ENCODE results near the gene TPBGL.

The TPBGL gene

DNA sequence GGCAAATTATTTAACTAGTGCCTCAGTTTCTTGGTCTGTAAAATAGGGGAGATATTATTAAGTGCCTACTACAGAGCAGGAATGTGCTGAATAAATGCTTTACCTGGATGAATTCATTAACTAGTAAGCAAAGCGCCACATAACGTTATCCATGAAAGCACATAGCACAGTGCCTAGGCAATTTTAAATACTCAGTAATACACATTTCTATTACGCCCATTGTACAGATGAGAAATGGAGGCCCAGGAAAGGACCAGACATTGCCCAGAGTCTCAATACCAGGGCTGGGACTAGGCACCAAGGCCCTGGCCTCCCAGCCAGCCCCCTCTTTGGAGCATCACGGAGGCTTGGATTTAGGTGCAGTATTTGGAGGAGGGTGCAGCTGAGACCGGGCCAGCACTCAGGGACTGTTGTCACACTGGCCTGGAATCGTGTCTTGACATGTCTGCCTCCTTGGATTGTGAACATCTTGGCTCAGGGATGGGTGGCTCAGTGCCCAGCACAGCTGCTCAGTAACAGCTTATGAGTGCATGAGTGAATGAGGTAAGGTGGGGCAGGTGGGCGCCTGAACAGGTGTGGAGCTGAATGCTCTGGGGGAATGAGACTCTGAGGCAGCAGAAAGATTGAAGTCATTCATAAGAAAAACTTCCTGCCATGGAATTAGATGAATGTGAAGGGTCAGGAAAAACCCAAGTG, 42.1 kb upstream of the TPBGL start:
- TF ChIP-seq POLR2AphosphoS5 (IDR thresholded peaks at IDR 0.05; ENCODE audit: low read depth, low read length) (no peak), TAF1 (IDR thresholded peaks at IDR 0.05; ENCODE audit: low read depth, low read length) (no peak), SPI1 (IDR thresholded peaks at IDR 0.05; ENCODE audit: low read depth, low read length) (no peak), POU2F2 (IDR thresholded peaks at IDR 0.05; ENCODE audit: low read depth, low read length) (no peak), PAX5 (IDR thresholded peaks at IDR 0.05; ENCODE audit: insufficient read depth, low read length, severe bottlenecking) (no peak), POLR2A (IDR thresholded peaks at IDR 0.05; ENCODE audit: low read depth, low read length) (no peak)
- FAIRE-seq (no peak), DNase-seq (ENCODE audit: insufficient read length, low spot score) (no peak)

DNA sequence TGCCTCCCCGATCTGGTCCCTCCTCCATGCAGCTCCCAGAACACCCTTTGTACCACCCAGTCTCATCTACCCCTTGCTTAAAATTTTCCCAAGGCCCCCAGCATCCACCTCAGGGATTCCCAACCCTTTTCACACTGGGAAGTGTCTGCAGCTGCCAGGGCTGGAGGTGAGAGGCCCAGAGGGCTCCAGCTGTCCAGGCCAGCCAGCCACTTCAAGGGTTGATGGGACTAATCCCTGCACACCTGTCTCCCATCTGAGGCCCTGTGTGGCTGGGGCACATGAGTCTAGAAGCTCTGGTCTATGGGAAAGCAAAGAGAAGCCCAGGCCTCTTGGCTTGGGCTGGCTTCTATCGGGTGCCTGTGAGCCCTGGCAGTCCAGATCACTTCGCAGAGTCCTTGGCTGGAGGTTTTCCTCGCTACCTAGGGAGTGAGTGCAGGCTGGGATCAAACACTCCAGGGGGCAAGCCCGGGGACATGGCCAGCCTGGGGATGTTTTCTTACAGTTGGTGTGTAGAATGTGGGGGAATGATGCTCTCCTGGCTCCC, 41.1 kb upstream of the TPBGL start:
- DNase-seq (ENCODE audit: insufficient read length, low spot score): no peak

DNA sequence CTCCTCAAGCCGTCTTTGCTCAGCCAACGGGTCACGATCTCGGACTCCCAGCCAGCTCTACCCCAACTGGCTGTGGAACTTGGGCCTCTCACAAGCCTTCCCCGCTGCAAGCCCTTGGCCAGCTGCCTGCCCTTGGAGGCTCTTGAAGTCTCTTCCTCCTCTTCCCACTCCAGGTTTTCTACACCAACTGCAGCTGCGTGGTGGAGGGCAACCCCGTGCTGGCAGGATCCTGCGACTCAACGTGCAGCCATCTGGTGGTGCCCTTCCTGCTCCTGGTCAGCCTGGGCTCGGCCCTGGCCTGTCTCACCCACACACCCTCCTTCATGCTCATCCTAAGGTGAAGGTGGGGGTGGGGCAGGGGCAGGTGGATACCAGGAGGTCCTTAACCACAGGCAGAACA, 40.5 kb upstream of the TPBGL start:
- no peak for FAIRE-seq
- no peak for DNase-seq (ENCODE audit: insufficient read length, low spot score)
- TF ChIP-seq POU2F2 (IDR thresholded peaks at IDR 0.05; ENCODE audit: low read depth, low read length) (no peak), PAX5 (IDR thresholded peaks at IDR 0.05; ENCODE audit: insufficient read depth, low read length, severe bottlenecking) (no peak), POLR2AphosphoS5 (IDR thresholded peaks at IDR 0.05; ENCODE audit: low read depth, low read length) (no peak), TAF1 (IDR thresholded peaks at IDR 0.05; ENCODE audit: low read depth, low read length) (no peak), POLR2A (IDR thresholded peaks at IDR 0.05; ENCODE audit: low read depth, low read length) (no peak), SPI1 (IDR thresholded peaks at IDR 0.05; ENCODE audit: low read depth, low read length) (no peak)

More for the DNA sequence above, 41.1 kb upstream of the TPBGL start:
- TF ChIP-seq POLR2AphosphoS5 (IDR thresholded peaks at IDR 0.05; ENCODE audit: low read depth, low read length) (no peak), SPI1 (IDR thresholded peaks at IDR 0.05; ENCODE audit: low read depth, low read length) (no peak), POLR2A (IDR thresholded peaks at IDR 0.05; ENCODE audit: low read depth, low read length) (no peak), POU2F2 (IDR thresholded peaks at IDR 0.05; ENCODE audit: low read depth, low read length) (no peak), PAX5 (IDR thresholded peaks at IDR 0.05; ENCODE audit: insufficient read depth, low read length, severe bottlenecking) (no peak), TAF1 (IDR thresholded peaks at IDR 0.05; ENCODE audit: low read depth, low read length) (no peak)
- FAIRE-seq: no peak

DNA sequence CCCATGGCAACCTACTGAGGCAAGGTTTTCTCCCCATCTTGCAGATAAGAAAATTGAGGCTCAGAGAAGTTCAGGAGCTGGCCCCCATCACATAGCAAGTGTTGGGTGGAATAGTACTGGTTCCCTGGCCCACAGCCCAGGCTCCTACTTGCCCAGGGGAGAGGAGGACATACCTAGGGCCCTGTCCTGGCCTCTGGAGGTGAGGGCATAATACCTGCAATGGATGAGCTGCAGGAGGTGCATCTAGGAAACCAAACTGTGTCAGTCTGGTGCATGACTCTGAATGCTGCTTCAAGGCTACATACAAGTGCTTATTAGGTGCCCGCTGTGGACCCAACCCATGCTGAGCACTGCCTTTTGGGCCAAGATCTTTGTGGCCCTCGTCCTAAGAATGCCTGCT, 40.0 kb upstream of the TPBGL start:
- DNase-seq (ENCODE audit: insufficient read length, low spot score): no peak
- no peak for TF ChIP-seq SPI1 (IDR thresholded peaks at IDR 0.05; ENCODE audit: low read depth, low read length)
- no peak for TF ChIP-seq TAF1 (IDR thresholded peaks at IDR 0.05; ENCODE audit: low read depth, low read length)
- TF ChIP-seq PAX5 (IDR thresholded peaks at IDR 0.05; ENCODE audit: insufficient read depth, low read length, severe bottlenecking): no peak
- no peak for FAIRE-seq

DNA sequence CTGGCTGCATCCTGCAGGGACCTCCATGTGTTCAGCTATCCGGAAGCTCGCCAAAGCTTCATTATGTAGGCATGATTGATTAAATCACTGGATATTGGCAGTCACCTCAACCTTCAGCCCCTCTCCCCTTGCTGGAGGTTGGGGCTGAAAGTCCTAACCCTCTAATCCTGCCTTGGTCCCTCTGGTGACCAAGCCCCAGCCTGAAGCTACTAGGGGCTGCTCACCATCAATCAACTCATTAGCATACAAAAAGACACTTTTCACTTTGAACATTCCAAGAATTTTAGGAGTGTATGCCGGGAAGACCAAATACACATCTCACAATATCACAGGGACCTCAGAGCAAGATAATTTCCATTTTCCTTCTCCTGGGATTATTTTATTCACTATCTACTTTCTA, 38.8 kb upstream of the TPBGL start:
- DNase-seq (ENCODE audit: insufficient read length, low spot score) (no peak), FAIRE-seq (no peak)

DNA sequence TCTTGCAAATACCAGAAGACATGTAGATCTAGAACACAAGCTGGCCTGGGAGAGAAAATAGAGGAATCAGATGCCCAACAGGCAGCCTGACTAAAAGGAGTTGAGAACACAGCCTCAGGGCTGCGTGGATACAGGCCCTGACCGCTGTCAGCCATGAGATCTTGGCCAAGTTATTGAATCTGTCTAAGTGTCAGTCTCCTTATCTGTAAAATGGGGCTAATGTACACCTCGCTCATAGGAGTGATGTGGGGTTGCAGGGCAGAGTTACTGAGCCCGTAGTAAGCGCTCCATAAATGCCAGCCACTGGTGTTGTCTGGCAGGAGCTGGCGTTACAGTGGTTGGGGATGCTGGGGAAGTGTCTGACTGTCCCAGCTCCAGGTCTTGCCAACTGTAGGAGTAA, 38.4 kb upstream of the TPBGL start:
- DNase-seq (ENCODE audit: insufficient read length, low spot score) (no peak), FAIRE-seq (no peak)
- TF ChIP-seq POLR2A (IDR thresholded peaks at IDR 0.05; ENCODE audit: low read depth, low read length) (no peak), PAX5 (IDR thresholded peaks at IDR 0.05; ENCODE audit: insufficient read depth, low read length, severe bottlenecking) (no peak), SPI1 (IDR thresholded peaks at IDR 0.05; ENCODE audit: low read depth, low read length) (no peak), POLR2AphosphoS5 (IDR thresholded peaks at IDR 0.05; ENCODE audit: low read depth, low read length) (no peak), TAF1 (IDR thresholded peaks at IDR 0.05; ENCODE audit: low read depth, low read length) (no peak), POU2F2 (IDR thresholded peaks at IDR 0.05; ENCODE audit: low read depth, low read length) (no peak)

More for the DNA sequence above, 38.8 kb upstream of the TPBGL start:
- TF ChIP-seq TAF1 (IDR thresholded peaks at IDR 0.05; ENCODE audit: low read depth, low read length) (no peak), POU2F2 (IDR thresholded peaks at IDR 0.05; ENCODE audit: low read depth, low read length) (no peak), POLR2A (IDR thresholded peaks at IDR 0.05; ENCODE audit: low read depth, low read length) (no peak), PAX5 (IDR thresholded peaks at IDR 0.05; ENCODE audit: insufficient read depth, low read length, severe bottlenecking) (no peak), POLR2AphosphoS5 (IDR thresholded peaks at IDR 0.05; ENCODE audit: low read depth, low read length) (no peak), SPI1 (IDR thresholded peaks at IDR 0.05; ENCODE audit: low read depth, low read length) (no peak)

DNA sequence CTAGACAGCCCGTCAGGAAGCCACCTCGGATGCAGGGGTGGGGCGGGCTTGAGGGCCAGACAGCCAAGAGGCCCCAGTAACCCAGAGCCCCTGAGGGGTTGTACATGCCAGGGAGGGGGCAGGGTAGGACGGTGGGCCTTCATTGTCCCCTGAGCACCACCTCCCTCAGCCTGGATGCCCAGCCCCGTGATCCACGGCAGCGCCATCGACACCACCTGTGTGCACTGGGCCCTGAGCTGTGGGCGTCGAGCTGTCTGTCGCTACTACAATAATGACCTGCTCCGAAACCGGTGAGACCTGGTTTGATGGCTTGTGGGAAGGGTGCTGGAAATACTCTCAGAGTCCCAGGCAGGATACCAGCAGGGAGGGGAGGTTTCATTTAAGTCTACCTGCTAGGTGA, 37.4 kb upstream of the TPBGL start:
- FAIRE-seq: no peak
- no peak for DNase-seq (ENCODE audit: insufficient read length, low spot score)
- TF ChIP-seq POU2F2 (IDR thresholded peaks at IDR 0.05; ENCODE audit: low read depth, low read length): no peak
- TF ChIP-seq TAF1 (IDR thresholded peaks at IDR 0.05; ENCODE audit: low read depth, low read length): no peak
- no peak for TF ChIP-seq SPI1 (IDR thresholded peaks at IDR 0.05; ENCODE audit: low read depth, low read length)
- TF ChIP-seq PAX5 (IDR thresholded peaks at IDR 0.05; ENCODE audit: insufficient read depth, low read length, severe bottlenecking): no peak
- no peak for TF ChIP-seq POLR2AphosphoS5 (IDR thresholded peaks at IDR 0.05; ENCODE audit: low read depth, low read length)

DNA sequence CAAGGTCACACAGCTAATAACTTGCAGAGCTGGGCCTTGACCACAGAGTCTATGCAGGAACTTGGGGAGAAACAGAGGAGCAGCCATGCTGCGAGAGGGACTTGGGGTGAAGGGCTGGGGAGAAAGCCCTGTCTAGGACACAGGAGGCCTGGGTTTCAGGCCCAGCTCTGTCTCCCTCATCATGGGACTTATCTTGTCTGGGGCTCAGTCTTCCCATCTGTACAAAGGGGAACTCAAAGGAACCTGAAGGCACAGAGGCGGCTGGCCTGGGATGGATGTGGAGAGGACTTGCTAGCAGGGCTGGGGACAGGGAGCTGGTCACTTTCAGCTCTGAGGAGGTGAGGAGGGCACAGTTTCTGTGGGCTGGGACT, 36.9 kb upstream of the TPBGL start:
- TF ChIP-seq SPI1 (IDR thresholded peaks at IDR 0.05; ENCODE audit: low read depth, low read length) (no peak), TAF1 (IDR thresholded peaks at IDR 0.05; ENCODE audit: low read depth, low read length) (no peak), POU2F2 (IDR thresholded peaks at IDR 0.05; ENCODE audit: low read depth, low read length) (no peak), POLR2A (IDR thresholded peaks at IDR 0.05; ENCODE audit: low read depth, low read length) (no peak), PAX5 (IDR thresholded peaks at IDR 0.05; ENCODE audit: insufficient read depth, low read length, severe bottlenecking) (no peak), POLR2AphosphoS5 (IDR thresholded peaks at IDR 0.05; ENCODE audit: low read depth, low read length) (no peak)
- FAIRE-seq: no peak

DNA sequence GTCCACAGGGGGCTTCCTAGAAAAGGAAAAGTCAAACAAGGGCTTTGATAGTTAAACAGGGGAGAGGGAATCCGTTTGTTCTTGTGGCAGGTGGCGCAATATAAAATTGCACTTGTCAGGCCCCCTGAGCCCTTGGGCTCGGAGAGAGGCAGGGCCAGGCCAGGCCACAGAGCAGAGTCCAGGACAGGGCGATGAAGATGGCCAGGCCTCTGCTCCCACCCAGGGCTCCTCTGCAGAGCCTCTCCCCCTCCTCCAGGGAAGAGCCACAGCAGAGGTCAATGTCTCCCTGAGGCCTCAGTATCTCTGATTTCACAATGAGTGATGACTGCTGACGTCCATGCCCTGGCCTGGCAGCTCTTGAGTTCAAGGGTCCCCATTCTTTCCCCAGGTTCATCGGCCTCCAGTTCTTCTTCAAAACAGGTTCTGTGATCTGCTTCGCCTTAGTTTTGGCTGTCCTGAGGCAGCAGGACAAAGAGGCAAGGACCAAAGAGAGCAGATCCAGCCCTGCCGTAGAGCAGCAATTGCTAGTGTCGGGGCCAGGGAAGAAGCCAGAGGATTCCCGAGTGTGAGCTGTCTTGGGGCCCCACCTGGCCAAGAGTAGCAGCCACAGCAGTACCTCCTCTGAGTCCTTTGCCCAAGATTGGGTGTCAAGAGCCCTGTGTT, 36.4 kb upstream of the TPBGL start:
- TF ChIP-seq POLR2AphosphoS5 (IDR thresholded peaks at IDR 0.05; ENCODE audit: low read depth, low read length) (no peak), SPI1 (IDR thresholded peaks at IDR 0.05; ENCODE audit: low read depth, low read length) (no peak), PAX5 (IDR thresholded peaks at IDR 0.05; ENCODE audit: insufficient read depth, low read length, severe bottlenecking) (no peak), TAF1 (IDR thresholded peaks at IDR 0.05; ENCODE audit: low read depth, low read length) (no peak), POLR2A (IDR thresholded peaks at IDR 0.05; ENCODE audit: low read depth, low read length) (no peak), POU2F2 (IDR thresholded peaks at IDR 0.05; ENCODE audit: low read depth, low read length) (no peak)
- DNase-seq (ENCODE audit: insufficient read length, low spot score) (no peak), FAIRE-seq (no peak)

More for the DNA sequence above, 36.9 kb upstream of the TPBGL start:
- no peak for DNase-seq (ENCODE audit: insufficient read length, low spot score)
